ENCODE measurements around the gene SNRK.

GRCh38 chr3:43349716-43350115 is 63.4 kb downstream of the SNRK start:
- TF ChIP-seq CTCF (IDR thresholded peaks at IDR 0.05) (no peak), POLR2A (IDR thresholded peaks at IDR 0.05) (no peak)

All from testis (tissue), 2 donors.